ENCODE data around the gene TMEM259. TPM values are rescaled to one million over a fixed set of nuclear protein-coding genes. Genes with fewer than 3 reads are reported as not detected.

The TMEM259 gene
- total and polyA plus RNA-seq, 9 of the 15 experiments (the other 6 are each of a cell fraction or from before 2014, with no cell fraction given), result 0.52 to 231 (median 63.6) TPM

GRCh38 chr19:984165-984967 lies 36.6 kb downstream of the TMEM259 start, which contains the start of gene WDR18 (continued):
- TF ChIP-seq NR0B1 (IDR thresholded peaks at IDR 0.05; ENCODE audit: partially characterized antibody), result no peak
- TF ChIP-seq WHSC1 (IDR thresholded peaks at IDR 0.05; ENCODE audit: low read length), result no peak
- TF ChIP-seq SMARCC2 (IDR thresholded peaks at IDR 0.05; ENCODE audit: low read depth), result no peak
- TF ChIP-seq, protein P1, sequence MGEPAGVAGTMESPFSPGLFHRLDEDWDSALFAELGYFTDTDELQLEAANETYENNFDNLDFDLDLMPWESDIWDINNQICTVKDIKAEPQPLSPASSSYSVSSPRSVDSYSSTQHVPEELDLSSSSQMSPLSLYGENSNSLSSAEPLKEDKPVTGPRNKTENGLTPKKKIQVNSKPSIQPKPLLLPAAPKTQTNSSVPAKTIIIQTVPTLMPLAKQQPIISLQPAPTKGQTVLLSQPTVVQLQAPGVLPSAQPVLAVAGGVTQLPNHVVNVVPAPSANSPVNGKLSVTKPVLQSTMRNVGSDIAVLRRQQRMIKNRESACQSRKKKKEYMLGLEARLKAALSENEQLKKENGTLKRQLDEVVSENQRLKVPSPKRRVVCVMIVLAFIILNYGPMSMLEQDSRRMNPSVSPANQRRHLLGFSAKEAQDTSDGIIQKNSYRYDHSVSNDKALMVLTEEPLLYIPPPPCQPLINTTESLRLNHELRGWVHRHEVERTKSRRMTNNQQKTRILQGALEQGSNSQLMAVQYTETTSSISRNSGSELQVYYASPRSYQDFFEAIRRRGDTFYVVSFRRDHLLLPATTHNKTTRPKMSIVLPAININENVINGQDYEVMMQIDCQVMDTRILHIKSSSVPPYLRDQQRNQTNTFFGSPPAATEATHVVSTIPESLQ (CRISPR knock-in tag; IDR thresholded peaks at IDR 0.05), result no peak
- TF ChIP-seq RFX1 (IDR thresholded peaks at IDR 0.05), result no peak
- no peak for TF ChIP-seq ZSCAN32 (CRISPR knock-in tag; IDR thresholded peaks at IDR 0.05)
- TF ChIP-seq MBD2 (IDR thresholded peaks at IDR 0.05; ENCODE audit: borderline replicate concordance, low read depth), result peak; percentile 81; the same call in 1 of the 2 replicates
